ENCODE data around the gene PALM3. TPM values are rescaled to one million over a fixed set of nuclear protein-coding genes. Genes with fewer than 3 reads are reported as not detected.
"Not testable (repeated sequence)": the region's sequence is repeated elsewhere in the genome, so short reads cannot be mapped to it uniquely, and the experiment has no call there.

The PALM3 gene
- total RNA-seq, 4 donors from 2014 or later: 0.32 to 0.42 TPM; not detected in 2

GRCh38 chr19:14053500-14053899 lies 8.4 kb downstream of the PALM3 start:
- Histone ChIP-seq H3K4me1 (peaks cover 5 to 18% (median 16%) of the 10 kb centered on the region in 4 donors), H3K9me3 (peaks cover 0 to 9% (median 4%) of the 10 kb centered on the region in 4 donors), H3K27ac (replicated peaks in 1 of 4) (no peak overlapping the region), H3K36me3 (peaks cover 0 to 24% (median 0%) of the 10 kb centered on the region in 4 donors), H3K27me3 (peaks cover 0 to 17% (median 4%) of the 10 kb centered on the region in 4 donors), H3K4me3 (no peak overlapping the region)
- intact Hi-C loops (cut with DNase I): no loop called here
- DNase-seq (ENCODE audit: extremely low spot score): no peak
- TF ChIP-seq POLR2A (IDR thresholded peaks at IDR 0.05; ENCODE audit: low read depth) (no peak), EP300 (IDR thresholded peaks at IDR 0.05) (no peak), POLR2AphosphoS5 (IDR thresholded peaks at IDR 0.05) (no peak)
- TF ChIP-seq, protein P1, sequence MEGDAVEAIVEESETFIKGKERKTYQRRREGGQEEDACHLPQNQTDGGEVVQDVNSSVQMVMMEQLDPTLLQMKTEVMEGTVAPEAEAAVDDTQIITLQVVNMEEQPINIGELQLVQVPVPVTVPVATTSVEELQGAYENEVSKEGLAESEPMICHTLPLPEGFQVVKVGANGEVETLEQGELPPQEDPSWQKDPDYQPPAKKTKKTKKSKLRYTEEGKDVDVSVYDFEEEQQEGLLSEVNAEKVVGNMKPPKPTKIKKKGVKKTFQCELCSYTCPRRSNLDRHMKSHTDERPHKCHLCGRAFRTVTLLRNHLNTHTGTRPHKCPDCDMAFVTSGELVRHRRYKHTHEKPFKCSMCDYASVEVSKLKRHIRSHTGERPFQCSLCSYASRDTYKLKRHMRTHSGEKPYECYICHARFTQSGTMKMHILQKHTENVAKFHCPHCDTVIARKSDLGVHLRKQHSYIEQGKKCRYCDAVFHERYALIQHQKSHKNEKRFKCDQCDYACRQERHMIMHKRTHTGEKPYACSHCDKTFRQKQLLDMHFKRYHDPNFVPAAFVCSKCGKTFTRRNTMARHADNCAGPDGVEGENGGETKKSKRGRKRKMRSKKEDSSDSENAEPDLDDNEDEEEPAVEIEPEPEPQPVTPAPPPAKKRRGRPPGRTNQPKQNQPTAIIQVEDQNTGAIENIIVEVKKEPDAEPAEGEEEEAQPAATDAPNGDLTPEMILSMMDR (IDR thresholded peaks at IDR 0.05): no peak
- 83% methylated on average over 8 of the region's 11 CpGs for WGBS

DNA sequence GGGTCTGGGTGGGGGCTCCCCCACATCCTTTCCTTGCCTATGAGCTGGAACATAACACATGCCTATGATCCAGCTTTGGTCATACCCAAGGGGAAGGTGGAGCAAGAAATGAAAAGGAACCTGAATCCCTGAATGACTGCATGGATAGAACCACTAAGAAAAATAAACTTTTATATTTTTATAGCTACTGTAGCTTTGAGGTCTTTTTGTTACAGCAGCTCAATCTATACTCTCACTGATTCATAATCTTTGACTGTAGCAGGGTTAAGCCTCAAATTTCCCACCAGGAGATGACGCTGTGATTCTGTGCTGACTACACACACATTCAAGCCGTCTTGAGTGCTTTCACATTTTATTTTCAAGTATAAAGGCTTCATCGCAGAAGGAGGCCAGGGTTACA lies 8.8 kb downstream of the PALM3 start:
- intact Hi-C loops (cut with DNase I): no loop called here
- Histone ChIP-seq H3K9me3 (peaks cover 0 to 9% (median 4%) of the 10 kb centered on the region in 4 donors), H3K27me3 (peaks cover 0 to 12% (median 2%) of the 10 kb centered on the region in 4 donors), H3K4me3 (no peak overlapping the region), H3K27ac (replicated peaks in 1 of 4) (no peak overlapping the region), H3K4me1 (peaks cover 5 to 14% (median 12%) of the 10 kb centered on the region in 4 donors), H3K36me3 (peaks cover 0 to 24% (median 0%) of the 10 kb centered on the region in 4 donors)
- DNase-seq (ENCODE audit: extremely low spot score): no peak
- WGBS: 96% methylated on average over 3 of the region's 3 CpGs
- TF ChIP-seq EP300 (IDR thresholded peaks at IDR 0.05) (no peak), POLR2AphosphoS5 (IDR thresholded peaks at IDR 0.05) (no peak), POLR2A (IDR thresholded peaks at IDR 0.05; ENCODE audit: low read depth) (no peak)
- TF ChIP-seq, protein P1 (IDR thresholded peaks at IDR 0.05): no peak

DNA sequence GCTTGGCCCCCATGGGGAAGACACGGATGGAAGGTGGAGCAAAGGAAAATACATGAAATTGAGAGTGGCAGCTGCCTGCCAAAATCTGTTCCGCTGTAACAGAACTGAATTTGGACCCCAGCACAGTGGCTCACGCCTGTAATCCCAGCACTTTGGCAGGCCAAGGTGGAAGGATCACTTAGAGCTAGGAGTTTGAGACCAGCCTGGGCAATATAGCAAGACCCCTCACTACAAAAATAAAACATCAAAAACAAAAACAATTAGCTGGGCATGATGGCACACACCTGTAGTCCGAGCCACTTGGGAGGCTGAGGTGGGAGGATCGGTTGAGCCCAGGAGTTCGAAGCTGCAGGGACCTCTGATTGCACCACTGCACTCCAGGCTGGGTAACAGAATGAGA lies 9.4 kb downstream of the PALM3 start:
- Histone ChIP-seq H3K9me3 (peaks cover 0 to 9% (median 4%) of the 10 kb centered on the region in 4 donors), H3K27ac (replicated peaks in 1 of 4) (no peak overlapping the region), H3K4me1 (peaks cover 0 to 8% (median 7%) of the 10 kb centered on the region in 4 donors), H3K36me3 (peaks cover 0 to 24% (median 0%) of the 10 kb centered on the region in 4 donors), H3K27me3 (peaks cover 0 to 6% (median 0%) of the 10 kb centered on the region in 4 donors), H3K4me3 (no peak overlapping the region)
- intact Hi-C loops (cut with DNase I): no loop called here
- DNase-seq (ENCODE audit: extremely low spot score): no peak
- WGBS: 90% methylated on average over 6 of the region's 6 CpGs
- TF ChIP-seq, protein P1 (IDR thresholded peaks at IDR 0.05): no peak
- TF ChIP-seq EP300 (IDR thresholded peaks at IDR 0.05) (no peak), POLR2A (IDR thresholded peaks at IDR 0.05; ENCODE audit: low read depth) (no peak), POLR2AphosphoS5 (IDR thresholded peaks at IDR 0.05) (no peak)

- WGBS: 100% methylated on average over 1 of the region's 9 CpGs
- no peak overlapping the region for H3K4me3 ChIP-seq
- no peak overlapping the region for H3K27ac ChIP-seq (replicated peaks in 1 of 4)
- peaks cover 0 to 3% (median 2%) of the 10 kb centered on the region in 4 donors for H3K4me1 ChIP-seq
- intact Hi-C loops (cut with DNase I): no loop called here
- H3K27me3 ChIP-seq: peaks cover 0 to 1% (median 0%) of the 10 kb centered on the region in 4 donors
- H3K9me3 ChIP-seq: peaks cover 0 to 9% (median 4%) of the 10 kb centered on the region in 4 donors
- no peak for TF ChIP-seq POLR2A (IDR thresholded peaks at IDR 0.05; ENCODE audit: low read depth)
- TF ChIP-seq POLR2AphosphoS5 (IDR thresholded peaks at IDR 0.05): no peak
- TF ChIP-seq, protein P1 (IDR thresholded peaks at IDR 0.05): no peak
- TF ChIP-seq EP300 (IDR thresholded peaks at IDR 0.05): no peak
- no peak for DNase-seq (ENCODE audit: extremely low spot score)
- H3K36me3 ChIP-seq: peaks cover 0 to 24% (median 0%) of the 10 kb centered on the region in 4 donors
These were observed 9.9 kb downstream of the PALM3 start for GRCh38 chr19:14051980-14052379.

DNA sequence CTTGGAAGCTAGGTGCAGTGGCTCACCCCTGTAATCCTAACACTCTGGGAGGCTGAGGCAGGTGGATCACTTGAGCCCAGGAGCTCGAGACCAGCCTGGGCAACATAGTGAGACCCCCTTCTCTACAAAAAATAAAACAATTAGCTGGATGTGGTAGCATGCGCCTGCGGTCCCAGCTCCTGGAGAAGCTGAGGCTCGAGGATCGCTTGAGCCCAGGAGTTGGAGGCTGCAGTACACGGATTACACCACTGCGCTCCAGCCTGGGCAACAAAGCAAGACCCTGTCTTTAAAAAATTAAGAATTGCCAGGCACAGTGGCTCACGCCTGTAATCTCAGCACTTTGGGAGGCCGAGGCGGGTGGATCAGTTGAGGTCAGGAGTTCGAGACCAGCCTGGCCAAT lies 10.9 kb downstream of the PALM3 start:
- H3K4me1 ChIP-seq; H3K9me3 ChIP-seq; H3K27me3 ChIP-seq; intact Hi-C loops (cut with DNase I); DNase-seq (ENCODE audit: extremely low spot score); H3K4me3 ChIP-seq; H3K27ac ChIP-seq (replicated peaks in 1 of 4): not testable (repeated sequence)
- WGBS: 90% methylated on average over 11 of the region's 11 CpGs
- peaks cover 0 to 24% (median 0%) of the 10 kb centered on the region in 4 donors for H3K36me3 ChIP-seq
